Measurements from ENCODE around the gene ITFG1.

DNA sequence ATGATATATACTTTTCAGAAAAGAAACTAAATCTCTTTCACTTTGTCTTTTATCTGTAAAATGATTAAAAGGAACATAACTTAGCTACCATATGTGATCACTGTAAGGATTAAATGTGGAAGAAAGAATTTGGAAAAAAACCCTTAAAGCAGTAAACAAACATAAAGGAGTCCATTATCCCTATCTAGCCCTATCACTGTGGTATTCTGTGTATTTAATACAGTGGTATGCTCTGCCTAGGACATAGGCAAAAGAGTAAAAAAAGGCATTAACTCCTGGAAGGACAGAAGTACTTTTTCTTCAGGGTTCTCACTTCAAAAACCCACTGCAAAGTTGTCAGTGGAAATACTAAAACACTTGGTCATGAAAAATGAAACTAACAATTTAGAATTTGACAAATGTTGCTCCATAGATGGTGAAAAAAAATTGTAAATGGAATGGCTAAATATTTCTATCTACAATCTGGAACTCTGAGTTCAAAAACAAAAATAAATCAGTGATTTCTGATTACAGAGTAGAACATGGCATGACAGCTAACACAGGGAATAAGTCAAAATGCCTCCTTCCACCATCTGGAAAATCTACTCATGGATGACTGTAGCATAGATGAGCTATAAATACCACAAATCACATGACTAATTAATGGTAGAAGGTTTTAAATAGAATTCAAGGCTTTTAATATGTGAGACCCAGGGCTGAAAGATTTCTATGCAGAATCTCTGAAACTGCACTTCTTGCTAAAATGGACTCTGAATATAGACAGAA, 140.1 kb downstream of the ITFG1 start:
- TF ChIP-seq POLR2AphosphoS5 (IDR thresholded peaks at IDR 0.05): no peak
- no peak for TF ChIP-seq POLR2A (IDR thresholded peaks at IDR 0.05)

All from suprapubic skin (tissue), 4 donors.